ENCODE measurements around the gene PARVB.
"Not testable (repeated sequence)": the region's sequence is repeated elsewhere in the genome, so short reads cannot be mapped to it uniquely, and the experiment has no call there.

Gene PARVB

GRCh38 chr22:44051961-44052360 is 27.9 kb downstream of the PARVB start:
- no peak for DNase-seq (ENCODE audit: low read depth in 2 of 2)

- DNase-seq (ENCODE audit: low read depth in 2 of 2), result no peak
Measured at GRCh38 chr22:44055805-44056204, 31.7 kb downstream of the PARVB start.

- not testable (repeated sequence) for DNase-seq (ENCODE audit: low read depth in 2 of 2)
Measured at GRCh38 chr22:44056649-44057048, 32.5 kb downstream of the PARVB start.

- no peak for DNase-seq (ENCODE audit: low read depth in 2 of 2)
Measured at GRCh38 chr22:44057401-44057987, 33.4 kb downstream of the PARVB start.

- DNase-seq (ENCODE audit: low read depth in 2 of 2), result no peak
Measured at GRCh38 chr22:44063462-44064371, 39.6 kb downstream of the PARVB start.

- no peak for DNase-seq (ENCODE audit: low read depth in 2 of 2)
Measured at GRCh38 chr22:44067033-44067432, 42.9 kb downstream of the PARVB start.

GRCh38 chr22:44067901-44068300 is 43.8 kb downstream of the PARVB start:
- no peak for DNase-seq (ENCODE audit: low read depth in 2 of 2)

GRCh38 chr22:44068422-44069191 is 44.5 kb downstream of the PARVB start:
- no peak for DNase-seq (ENCODE audit: low read depth in 2 of 2)

- DNase-seq (ENCODE audit: low read depth in 2 of 2), result no peak
Measured at GRCh38 chr22:44070029-44070428, 45.9 kb downstream of the PARVB start.

- no peak for DNase-seq (ENCODE audit: low read depth in 2 of 2)
Measured at GRCh38 chr22:44071781-44072326, 47.8 kb downstream of the PARVB start.

GRCh38 chr22:44074337-44074984 is 50.4 kb downstream of the PARVB start:
- DNase-seq (ENCODE audit: low read depth in 2 of 2), result no peak

- DNase-seq (ENCODE audit: low read depth in 2 of 2), result no peak
Measured at GRCh38 chr22:44075022-44075421, 50.9 kb downstream of the PARVB start.

- DNase-seq (ENCODE audit: low read depth in 2 of 2), result no peak
Measured at GRCh38 chr22:44075670-44076069, 51.6 kb downstream of the PARVB start.

GRCh38 chr22:44076825-44077224 is 52.7 kb downstream of the PARVB start:
- DNase-seq (ENCODE audit: low read depth in 2 of 2), result no peak

GRCh38 chr22:44080936-44081861 is 57.1 kb downstream of the PARVB start:
- DNase-seq (ENCODE audit: low read depth in 2 of 2), result peak; percentile 57

- DNase-seq (ENCODE audit: low read depth in 2 of 2), result no peak
Measured at GRCh38 chr22:44082801-44083200, 58.7 kb downstream of the PARVB start.

GRCh38 chr22:44084044-44084772 is 60.1 kb downstream of the PARVB start:
- no peak for DNase-seq (ENCODE audit: low read depth in 2 of 2)

- DNase-seq (ENCODE audit: low read depth in 2 of 2), result no peak
Measured at GRCh38 chr22:44085743-44086270, 61.7 kb downstream of the PARVB start.

GRCh38 chr22:44086271-44087088 is 62.4 kb downstream of the PARVB start:
- DNase-seq (ENCODE audit: low read depth in 2 of 2), result no peak

All from stimulated activated CD8-positive, alpha-beta memory T cell treated with anti-CD3 and anti-CD28 coated beads, Interleukin-2, amount 100 ng/mL, for 48 hours (primary cell).